Neural progenitor cell (in vitro differentiated cells): Measurements from ENCODE around the gene SLC7A5. TPM values are rescaled to one million over a fixed set of nuclear protein-coding genes. Genes with fewer than 3 reads are reported as not detected.

Experiments
- DNase-seq: peaks from one replicate; pipeline ENCODE4 v3.0.0-alpha.2; 2016; ENCODE audit warnings: low spot score
- H2AFZ ChIP-seq: fragments of 200-600 bp; sonication (generic); replicated peaks from 2 replicates; pipeline ENCODE4 v1.6.1; 2016; ENCODE audit warnings: antibody characterized with exemption
- H3F3A ChIP-seq: fragments of 200-600 bp; sonication (generic); 2 replicates; pipeline ENCODE4 v1.6.1; 2016; ENCODE audit warnings: antibody characterized with exemption, low read depth
- H3K27ac ChIP-seq: fragments of 200-600 bp; sonication (generic); 2 replicates; pipeline ENCODE4 v1.5.1; 2016; ENCODE audit warnings: mild to moderate bottlenecking
- H3K27me3 ChIP-seq: fragments of 200-600 bp; sonication (generic); 2 replicates; pipeline ENCODE4 v1.6.1; 2016; ENCODE audit warnings: mild to moderate bottlenecking, moderate library complexity
- H3K36me3 ChIP-seq: fragments of 200-600 bp; sonication (generic); 2 replicates; pipeline ENCODE4 v1.5.1; 2016
- H3K4me1 ChIP-seq: fragments of 200-600 bp; sonication (generic); 2 replicates; pipeline ENCODE4 v1.6.1; 2016; ENCODE audit warnings: mixed run types
- H3K4me2 ChIP-seq: fragments of 200-600 bp; sonication (generic); 2 replicates; pipeline ENCODE4 v1.6.1; 2016
- H3K4me3 ChIP-seq: fragments of 200-600 bp; sonication (generic); 2 replicates; pipeline ENCODE4 v1.5.1; 2016
- H3K79me2 ChIP-seq: fragments of 200-600 bp; sonication (generic); 2 replicates; pipeline ENCODE4 v1.6.1; 2016; ENCODE audit warnings: low read depth
- H3K9ac ChIP-seq: fragments of 200-600 bp; sonication (generic); 2 replicates; pipeline ENCODE4 v1.6.1; 2016
- H3K9me3 ChIP-seq: fragments of 200-600 bp; sonication (generic); 2 replicates; pipeline ENCODE4 v1.5.1; 2016; ENCODE audit warnings: low read depth
- H4K20me1 ChIP-seq: fragments of 200-600 bp; sonication (generic); 2 replicates; pipeline ENCODE4 v1.6.1; 2016; ENCODE audit warnings: low read depth
- H3K27ac Mint-ChIP-seq: 3 replicates; pipeline ENCODE4 v1.8.0; 2021; ENCODE audit warnings: mixed read lengths
- H3K27me3 Mint-ChIP-seq: 2 replicates; pipeline ENCODE4 v1.8.0; 2022; ENCODE audit warnings: low read depth, mild to moderate bottlenecking, inconsistent platforms, moderate library complexity, mixed read lengths; ENCODE audit not compliant: insufficient read depth
- H3K36me3 Mint-ChIP-seq: 3 replicates; pipeline ENCODE4 v1.8.0; 2021; ENCODE audit warnings: mixed read lengths
- H3K4me1 Mint-ChIP-seq: 3 replicates; pipeline ENCODE4 v1.8.0; 2021; ENCODE audit warnings: mixed read lengths
- H3K4me3 Mint-ChIP-seq: 3 replicates; pipeline ENCODE4 v1.8.0; 2021; ENCODE audit warnings: mild to moderate bottlenecking, moderate library complexity, mixed read lengths
- H3K9me3 Mint-ChIP-seq: 3 replicates; pipeline ENCODE4 v1.8.0; 2020; ENCODE audit warnings: mixed read lengths
- EZH2 ChIP-seq: fragments of 200-600 bp; sonication (generic); IDR thresholded peaks from 2 replicates; pipeline ENCODE4 v1.6.1; 2017; ENCODE audit warnings: antibody characterized with exemption, mild to moderate bottlenecking, moderate library complexity
- EZH2phosphoT487 ChIP-seq: fragments of 200-600 bp; sonication (generic); IDR thresholded peaks from 2 replicates; pipeline ENCODE4 v1.6.1; 2017; ENCODE audit warnings: antibody characterized with exemption
- total RNA-seq: library from RNA; depleted of rRNA; stranded (reverse); fragments of >200 nt; gene quantifications from 2 replicates; pipeline ENCODE4 v1.2.3, GENCODE V29; 2015; ENCODE audit warnings: low replicate concordance
- TF ChIP-seq, protein P1 (sequence below): fragments of 200-600 bp; sonication (generic); IDR thresholded peaks from 2 replicates; pipeline ENCODE4 v1.5.1; 2017; ENCODE audit warnings: antibody characterized with exemption, mild to moderate bottlenecking

Gene SLC7A5
- total RNA-seq, 1 donor from 2014 or later, result 2.8 TPM

DNA sequence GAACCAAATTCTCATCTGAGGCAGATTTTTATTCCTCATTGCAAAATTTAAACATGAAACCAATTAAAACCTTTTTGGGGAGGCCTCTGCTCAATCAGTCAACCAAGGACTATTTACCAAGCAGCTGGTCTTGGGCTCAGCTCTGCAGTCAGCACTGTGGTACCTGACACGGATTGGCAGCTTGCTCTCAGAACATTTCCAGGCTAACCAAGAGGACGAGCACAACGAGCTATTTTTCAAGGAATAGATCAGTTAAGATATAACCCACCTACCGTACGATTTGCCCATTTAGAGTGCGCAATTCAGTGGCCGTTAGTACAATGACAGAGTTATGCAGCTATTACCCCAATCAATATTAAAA, 77.1 kb downstream of the SLC7A5 start:
- TF ChIP-seq EZH2phosphoT487 (no peak), EZH2 (no peak)
- TF ChIP-seq, protein P1, sequence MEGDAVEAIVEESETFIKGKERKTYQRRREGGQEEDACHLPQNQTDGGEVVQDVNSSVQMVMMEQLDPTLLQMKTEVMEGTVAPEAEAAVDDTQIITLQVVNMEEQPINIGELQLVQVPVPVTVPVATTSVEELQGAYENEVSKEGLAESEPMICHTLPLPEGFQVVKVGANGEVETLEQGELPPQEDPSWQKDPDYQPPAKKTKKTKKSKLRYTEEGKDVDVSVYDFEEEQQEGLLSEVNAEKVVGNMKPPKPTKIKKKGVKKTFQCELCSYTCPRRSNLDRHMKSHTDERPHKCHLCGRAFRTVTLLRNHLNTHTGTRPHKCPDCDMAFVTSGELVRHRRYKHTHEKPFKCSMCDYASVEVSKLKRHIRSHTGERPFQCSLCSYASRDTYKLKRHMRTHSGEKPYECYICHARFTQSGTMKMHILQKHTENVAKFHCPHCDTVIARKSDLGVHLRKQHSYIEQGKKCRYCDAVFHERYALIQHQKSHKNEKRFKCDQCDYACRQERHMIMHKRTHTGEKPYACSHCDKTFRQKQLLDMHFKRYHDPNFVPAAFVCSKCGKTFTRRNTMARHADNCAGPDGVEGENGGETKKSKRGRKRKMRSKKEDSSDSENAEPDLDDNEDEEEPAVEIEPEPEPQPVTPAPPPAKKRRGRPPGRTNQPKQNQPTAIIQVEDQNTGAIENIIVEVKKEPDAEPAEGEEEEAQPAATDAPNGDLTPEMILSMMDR, result no peak
- H3K36me3 ChIP-seq, result no peaks in the 10 kb centered on the region
- H3K4me1 ChIP-seq, result no peaks in the 10 kb centered on the region
- Mint-ChIP-seq H3K4me3 (no peak overlapping the region), H3K27ac (peak overlapping the region; percentile 17), H3K27me3 (peaks cover 6% of the 10 kb centered on the region), H3K4me1 (peaks cover 10% of the 10 kb centered on the region), H3K36me3 (no peaks in the 10 kb centered on the region), H3K9me3 (no peaks in the 10 kb centered on the region)
- H4K20me1 ChIP-seq, result no peaks in the 10 kb centered on the region
- H3K27ac ChIP-seq, result no peak overlapping the region
- no peak overlapping the region for H3K4me3 ChIP-seq
- no peak overlapping the region for H3K9ac ChIP-seq
- DNase-seq, result no peak
- H2AFZ ChIP-seq, result no peak overlapping the region
- H3K9me3 ChIP-seq, result no peaks in the 10 kb centered on the region
- no peaks in the 10 kb centered on the region for H3K79me2 ChIP-seq
- no peak overlapping the region for H3K4me2 ChIP-seq
- no peaks in the 10 kb centered on the region for H3K27me3 ChIP-seq
- no peaks in the 10 kb centered on the region for H3F3A ChIP-seq

DNA sequence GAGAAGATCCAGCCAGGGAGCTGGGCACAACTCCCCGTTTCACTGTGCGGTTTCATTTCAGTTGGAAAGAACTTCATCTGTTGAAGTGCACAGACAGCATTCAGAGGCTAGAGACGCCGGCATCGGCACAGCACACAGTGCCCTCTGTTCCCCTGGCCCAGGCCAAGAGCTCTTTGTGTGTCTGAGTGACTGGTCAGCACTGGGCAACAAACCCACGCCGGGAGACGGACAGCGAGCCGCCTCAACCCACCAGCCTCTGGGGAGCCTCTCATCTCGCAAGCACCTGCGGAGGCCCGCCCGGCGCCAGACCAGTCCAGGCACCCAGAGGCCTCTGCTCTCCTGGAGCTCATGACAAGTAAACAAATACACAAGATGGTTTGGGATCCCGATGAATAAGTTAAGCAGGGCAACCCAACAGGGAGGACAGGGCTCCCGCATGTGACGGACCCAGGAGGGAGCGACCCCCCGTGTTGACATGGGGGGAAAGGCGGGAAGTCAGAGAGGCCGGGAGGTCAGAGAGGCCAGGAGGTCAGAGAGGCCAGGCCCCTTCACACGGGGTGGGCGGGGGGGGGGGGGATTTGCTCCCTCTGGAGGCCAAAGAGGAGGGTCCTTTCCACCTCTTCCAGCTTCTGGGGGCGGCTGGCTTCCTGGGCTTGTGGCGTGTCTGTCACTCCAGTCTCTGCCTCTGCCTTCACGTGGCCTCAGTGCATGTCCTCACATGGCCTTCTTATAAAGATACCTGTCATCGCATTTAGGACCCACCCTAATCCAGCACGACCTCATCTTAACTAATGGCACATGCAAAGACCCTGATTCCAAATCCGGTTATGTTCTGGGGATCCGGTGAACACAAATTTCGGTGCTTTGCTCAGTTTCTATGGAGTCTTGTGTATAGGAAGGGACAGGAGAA, 77.8 kb downstream of the SLC7A5 start:
- Histone ChIP-seq H3K36me3 (no peaks in the 10 kb centered on the region), H3K4me1 (no peaks in the 10 kb centered on the region), H3K79me2 (no peaks in the 10 kb centered on the region), H3K4me2 (no peak overlapping the region), H3K4me3 (no peak overlapping the region), H3K27me3 (no peaks in the 10 kb centered on the region), H3K27ac (no peak overlapping the region), H3F3A (no peaks in the 10 kb centered on the region), H3K9ac (no peak overlapping the region), H4K20me1 (no peaks in the 10 kb centered on the region), H2AFZ (no peak overlapping the region), H3K9me3 (no peaks in the 10 kb centered on the region)
- H3K36me3 Mint-ChIP-seq, result no peaks in the 10 kb centered on the region
- peak overlapping the region; percentile 17 for H3K27ac Mint-ChIP-seq
- no peaks in the 10 kb centered on the region for H3K9me3 Mint-ChIP-seq
- H3K27me3 Mint-ChIP-seq, result peaks cover 6% of the 10 kb centered on the region
- peak; percentile 24 for DNase-seq
- no peak overlapping the region for H3K4me3 Mint-ChIP-seq
- H3K4me1 Mint-ChIP-seq, result peaks cover 10% of the 10 kb centered on the region
- TF ChIP-seq EZH2phosphoT487 (no peak), EZH2 (no peak)
- TF ChIP-seq, protein P1, result peak; percentile 19

DNA sequence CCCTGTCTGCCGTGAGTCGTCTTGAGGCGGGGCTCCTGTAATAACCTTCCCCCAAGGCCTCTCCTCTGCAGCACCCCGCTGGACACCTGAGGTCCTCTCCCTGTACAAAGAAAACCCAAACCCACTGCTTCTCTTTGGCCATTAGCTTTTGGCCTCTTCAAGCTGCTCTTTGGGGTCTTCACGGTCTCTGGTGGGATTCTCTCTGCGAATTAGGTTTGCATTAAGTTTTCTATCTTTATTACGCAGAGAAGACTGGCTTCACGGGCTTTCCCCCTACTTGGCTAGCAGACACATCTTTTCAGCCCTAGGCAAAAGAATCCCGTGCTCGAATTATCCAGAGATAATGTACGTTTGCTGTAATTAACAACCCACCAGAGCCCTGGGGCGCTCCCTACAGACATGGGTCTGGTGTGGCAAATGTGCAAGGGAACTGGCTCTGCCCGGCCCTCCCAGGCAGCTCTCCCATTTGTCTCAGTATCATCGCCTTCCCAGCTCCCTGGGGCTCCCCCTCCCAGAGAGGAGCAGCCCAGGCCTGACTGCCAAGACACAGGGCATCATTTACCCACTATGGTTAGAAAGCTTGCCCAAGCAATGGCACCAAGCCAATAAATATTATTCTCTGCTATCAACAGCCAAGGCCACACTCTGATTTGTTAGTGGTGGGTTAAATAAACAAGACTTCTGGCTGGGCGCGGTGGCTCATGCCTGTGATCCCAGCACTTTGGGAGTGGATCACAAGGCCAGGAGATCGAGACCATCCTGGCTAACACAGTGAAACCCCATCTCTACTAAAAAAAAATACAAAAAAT, 78.8 kb downstream of the SLC7A5 start:
- no peaks in the 10 kb centered on the region for H3K27me3 ChIP-seq
- Mint-ChIP-seq H3K36me3 (no peaks in the 10 kb centered on the region), H3K4me3 (no peak overlapping the region), H3K4me1 (peaks cover 10% of the 10 kb centered on the region), H3K27ac (no peak overlapping the region), H3K27me3 (peaks cover 6% of the 10 kb centered on the region), H3K9me3 (no peaks in the 10 kb centered on the region)
- H2AFZ ChIP-seq, result no peak overlapping the region
- H3K4me1 ChIP-seq, result no peaks in the 10 kb centered on the region
- H3F3A ChIP-seq, result no peaks in the 10 kb centered on the region
- no peak for TF ChIP-seq EZH2
- TF ChIP-seq, protein P1, result no peak
- no peak for TF ChIP-seq EZH2phosphoT487
- H3K36me3 ChIP-seq, result no peaks in the 10 kb centered on the region
- no peak for DNase-seq
- no peak overlapping the region for H3K9ac ChIP-seq
- no peak overlapping the region for H3K4me3 ChIP-seq
- H3K79me2 ChIP-seq, result no peaks in the 10 kb centered on the region
- H3K27ac ChIP-seq, result no peak overlapping the region
- no peak overlapping the region for H3K4me2 ChIP-seq
- H3K9me3 ChIP-seq, result no peaks in the 10 kb centered on the region
- H4K20me1 ChIP-seq, result no peaks in the 10 kb centered on the region
